ENCODE results near the gene ALK. TPM values are rescaled to one million over a fixed set of nuclear protein-coding genes. Genes with fewer than 3 reads are reported as not detected.

The ALK gene
- total and polyA plus RNA-seq, 10 of the 15 experiments (the other 5 are each of a cell fraction or from before 2014, with no cell fraction given): 0.11 TPM; not detected in 9

- H3K9ac ChIP-seq (ENCODE audit: control insufficient read depth, insufficient read depth, low read length): no peak overlapping the region
- no peak overlapping the region for H3K4me2 ChIP-seq (ENCODE audit: control insufficient read depth, insufficient read depth)
- intact Hi-C loops (cut with micrococcal nuclease; ENCODE audit: unreplicated experiment) (loop anchor here (5.0 kb wide), 2 partner anchors 203 to 888 kb away; no protein-coding TSS in a partner anchor), in situ Hi-C loops (cut with MboI) (loop anchor here (10.0 kb wide), 1 partner anchor 890 kb away; no protein-coding TSS in a partner anchor)
- no TSS peak for BruUV-seq (replicated peaks)
- no peaks in the 10 kb centered on the region for H3K9me3 ChIP-seq (replicated peaks; ENCODE audit: control insufficient read depth, insufficient read depth, low read length)
- H3K27ac ChIP-seq (ENCODE audit: control insufficient read depth, insufficient read depth): no peak overlapping the region
- FAIRE-seq: no peak
- ChIA-PET RAD21 (ENCODE audit: unreplicated experiment) (no interaction called here), CTCF (no interaction called here), SMC1A (ENCODE audit: uncharacterized antibody, unreplicated experiment) (interaction anchor here (1.1 kb wide), 1 partner anchor 206 kb away, joined by 3 read pairs; no protein-coding TSS in a partner anchor), POLR2A (no interaction called here)
- DNase-seq (ENCODE audit: low read depth, low spot score): no peak
- TF ChIP-seq ZBTB33 (IDR thresholded peaks at IDR 0.05): no peak
- no peak for TF ChIP-seq WRNIP1 (IDR thresholded peaks at IDR 0.05; ENCODE audit: borderline replicate concordance, low read depth, low read length)
- TF ChIP-seq YBX1 (IDR thresholded peaks at IDR 0.05): no peak
- no peak for TF ChIP-seq RUNX3 (IDR thresholded peaks at IDR 0.05; ENCODE audit: low read length)
- no peak for TF ChIP-seq BCL3 (IDR thresholded peaks at IDR 0.05; ENCODE audit: borderline replicate concordance, insufficient read depth, low read depth, low read length, poor library complexity, severe bottlenecking)
- TF ChIP-seq ATF2 (IDR thresholded peaks at IDR 0.05; ENCODE audit: low read length): no peak
- no peak for TF ChIP-seq ETV6 (conservative IDR thresholded peaks at IDR 0.05 in 1 of 2, IDR thresholded peaks at IDR 0.05 in 1 of 2; ENCODE audit: borderline replicate concordance in 1 of 2, low read depth in 1 of 2)
- TF ChIP-seq PAX5 (IDR thresholded peaks at IDR 0.05; ENCODE audit: borderline replicate concordance, low read depth, low read length): no peak
- no peak for TF ChIP-seq KLF5 (IDR thresholded peaks at IDR 0.05; ENCODE audit: partially characterized antibody)
- TF ChIP-seq NBN (IDR thresholded peaks at IDR 0.05): no peak
- TF ChIP-seq SRF (IDR thresholded peaks at IDR 0.05; ENCODE audit: low read depth in 2 of 2, low read length in 2 of 2): no peak
- no peak for TF ChIP-seq USF1 (IDR thresholded peaks at IDR 0.05; ENCODE audit: borderline replicate concordance, extremely low read length, insufficient read depth, low read depth, low read length)
- TF ChIP-seq BACH1 (IDR thresholded peaks at IDR 0.05; ENCODE audit: borderline replicate concordance): no peak
- TF ChIP-seq STAT1 (conservative IDR thresholded peaks at IDR 0.05): no peak
- no peak for TF ChIP-seq DPF2 (IDR thresholded peaks at IDR 0.05)
- TF ChIP-seq SMC3 (IDR thresholded peaks at IDR 0.05; ENCODE audit: borderline replicate concordance, low read length): no peak
- TF ChIP-seq LARP7 (IDR thresholded peaks at IDR 0.05): no peak
- TF ChIP-seq PKNOX1 (IDR thresholded peaks at IDR 0.05): no peak
- H4K20me1 ChIP-seq (ENCODE audit: control insufficient read depth, insufficient read depth): no peaks in the 10 kb centered on the region
- no peak overlapping the region for H3K4me3 ChIP-seq
- peaks cover 4 to 6% of the 10 kb centered on the region in 2 experiments; a peak in 3 of 4 replicates for H3K27me3 ChIP-seq (replicated peaks in 1 of 2; ENCODE audit: control insufficient read depth in 2 of 2, insufficient read depth in 2 of 2, low read length in 1 of 2)
- no peak for ATAC-seq
- H3K79me2 ChIP-seq (ENCODE audit: control insufficient read depth, insufficient read depth, low read length): no peaks in the 10 kb centered on the region
- WGBS (ENCODE audit: insufficient coverage, insufficient replicate concordance, low lambda C conversion rate, missing lambda C conversion rate): 29% methylated on average over 3 of the region's 3 CpGs
- H3K4me1 ChIP-seq (ENCODE audit: control insufficient read depth, insufficient read depth, low read length): no peaks in the 10 kb centered on the region
- no peaks in the 10 kb centered on the region for H3K36me3 ChIP-seq (ENCODE audit: control insufficient read depth in 2 of 2, insufficient read depth in 2 of 2, low read length in 1 of 2)
- H2AFZ ChIP-seq (ENCODE audit: control insufficient read depth, low read depth, low read length): no peak overlapping the region
These were observed 76.6 kb downstream of the ALK start for GRCh38 chr2:29844713-29845326.

Measured in GM12878 (cell line).